H9 (cell line): ENCODE results near the gene LRP5. TPM values are rescaled to one million over a fixed set of nuclear protein-coding genes. Genes with fewer than 3 reads are reported as not detected.

Source experiments
- DNase-seq: peaks from one replicate; pipeline ENCODE4 v3.0.0-alpha.2; 2017
- H2AFZ ChIP-seq: one replicate; pipeline ENCODE4 v1.6.1; 2013; ENCODE audit warnings: mild to moderate bottlenecking, low read length, control low read depth, moderate library complexity
- H2AK5ac ChIP-seq: 2 replicates; pipeline ENCODE4 v1.6.1; 2013; ENCODE audit warnings: low read length, control low read depth, mixed read lengths; ENCODE audit not compliant: insufficient read length
- H2BK120ac ChIP-seq: one replicate; pipeline ENCODE4 v1.6.1; 2013; ENCODE audit warnings: low read depth, mild to moderate bottlenecking, low read length, control low read depth, inconsistent platforms; ENCODE audit not compliant: poor library complexity, severe bottlenecking
- H2BK12ac ChIP-seq: 2 replicates; pipeline ENCODE4 v1.6.1; 2013; ENCODE audit warnings: low read length, control low read depth, mixed read lengths, low read depth; ENCODE audit not compliant: insufficient read length
- H2BK15ac ChIP-seq: 2 replicates; pipeline ENCODE4 v1.6.1; 2013; ENCODE audit warnings: low read depth, low read length, control low read depth
- H2BK20ac ChIP-seq: one replicate; pipeline ENCODE4 v1.6.1; 2013; ENCODE audit warnings: low read depth, mild to moderate bottlenecking, low read length, control low read depth, inconsistent platforms; ENCODE audit not compliant: poor library complexity, severe bottlenecking
- H2BK5ac ChIP-seq: 2 replicates; pipeline ENCODE4 v1.6.1; 2013; ENCODE audit warnings: low read length, control low read depth, mixed read lengths; ENCODE audit not compliant: insufficient read length
- H3K14ac ChIP-seq: 2 replicates; pipeline ENCODE4 v1.6.1; 2013; ENCODE audit warnings: low read length, control low read depth; ENCODE audit not compliant: insufficient read depth
- H3K18ac ChIP-seq: 2 replicates; pipeline ENCODE4 v1.6.1; 2013; ENCODE audit warnings: low read depth, mild to moderate bottlenecking, mixed read lengths, low read length, control low read depth; ENCODE audit not compliant: insufficient read length
- H3K23ac ChIP-seq: 2 replicates; pipeline ENCODE4 v1.6.1; 2013; ENCODE audit warnings: low read length, control low read depth, mixed read lengths, low read depth; ENCODE audit not compliant: insufficient read length
- H3K23me2 ChIP-seq: 2 replicates; pipeline ENCODE4 v1.6.1; 2013; ENCODE audit warnings: low read depth, mild to moderate bottlenecking, mixed read lengths, low read length, control low read depth; ENCODE audit not compliant: insufficient read length, poor library complexity, severe bottlenecking
- H3K27ac ChIP-seq: 2 replicates; pipeline ENCODE4 v1.5.1; 2013; ENCODE audit warnings: low read length, control low read depth, mixed read lengths, low read depth; ENCODE audit not compliant: insufficient read length
- H3K27me3 ChIP-seq: 2 replicates; pipeline ENCODE4 v1.6.1; 2013; ENCODE audit warnings: low read length, control low read depth, inconsistent platforms; ENCODE audit not compliant: insufficient read depth
- H3K4ac ChIP-seq: 2 replicates; pipeline ENCODE4 v1.6.1; 2013; ENCODE audit warnings: low read depth, mild to moderate bottlenecking, control low read depth, inconsistent platforms, low read length, moderate library complexity
- H3K4me1 ChIP-seq: 2 replicates; pipeline ENCODE4 v1.6.1; 2013; ENCODE audit warnings: low read length, control low read depth, inconsistent platforms; ENCODE audit not compliant: insufficient read depth
- H3K4me2 ChIP-seq: 2 replicates; pipeline ENCODE4 v1.6.1; 2013; ENCODE audit warnings: low read length, control low read depth, mixed read lengths; ENCODE audit not compliant: insufficient read length, insufficient read depth
- H3K56ac ChIP-seq: 2 replicates; pipeline ENCODE4 v1.6.1; 2013; ENCODE audit warnings: low read depth, mild to moderate bottlenecking, mixed read lengths, low read length, control low read depth; ENCODE audit not compliant: insufficient read length
- H3K79me1 ChIP-seq: 2 replicates; pipeline ENCODE4 v1.6.1; 2013; ENCODE audit warnings: low read depth, mild to moderate bottlenecking, moderate library complexity, low read length, control low read depth, inconsistent platforms; ENCODE audit not compliant: insufficient read depth, poor library complexity, severe bottlenecking
- H3K79me2 ChIP-seq: 2 replicates; pipeline ENCODE4 v1.6.1; 2013; ENCODE audit warnings: low read length, control low read depth, inconsistent platforms; ENCODE audit not compliant: insufficient read depth
- H3K9ac ChIP-seq: 2 replicates; pipeline ENCODE4 v1.6.1; 2013; ENCODE audit warnings: low read length, control low read depth, mixed read lengths; ENCODE audit not compliant: insufficient read length; ENCODE audit errors: extremely low read depth
- H3K9me3 ChIP-seq: one replicate; pipeline ENCODE4 v1.6.1; 2013; ENCODE audit warnings: low read depth, low read length, inconsistent platforms; ENCODE audit not compliant: control insufficient read depth
- H3T11ph ChIP-seq: one replicate; pipeline ENCODE4 v1.6.1; 2013; ENCODE audit warnings: mild to moderate bottlenecking, low read length, control low read depth, inconsistent platforms
- H4K20me1 ChIP-seq: one replicate; pipeline ENCODE4 v1.6.1; 2013; ENCODE audit not compliant: control insufficient read depth, insufficient read length, insufficient read depth
- H4K5ac ChIP-seq: 2 replicates; pipeline ENCODE4 v1.6.1; 2013; ENCODE audit warnings: low read depth, mild to moderate bottlenecking, mixed read lengths, low read length, control low read depth; ENCODE audit not compliant: insufficient read length
- H4K8ac ChIP-seq: replicated peaks from 2 replicates; pipeline ENCODE4 v1.6.1; 2013; ENCODE audit warnings: low read length, control low read depth, mixed read lengths, low read depth; ENCODE audit not compliant: insufficient read length
- H4K91ac ChIP-seq: 2 replicates; pipeline ENCODE4 v1.6.1; 2013; ENCODE audit warnings: low read depth, mild to moderate bottlenecking, moderate library complexity, mixed read lengths, low read length, control low read depth; ENCODE audit not compliant: insufficient read length
- H3K27ac Mint-ChIP-seq, 3 experiments: 2 replicates in 2 of 3; 3 replicates in 1 of 3; pipeline ENCODE4 v1.8.0; 2020 to 2021; ENCODE audit warnings: mixed read lengths in 3 of 3, mild to moderate bottlenecking in 1 of 3, moderate library complexity in 1 of 3
- H3K27me3 Mint-ChIP-seq: 2 replicates; pipeline ENCODE4 v1.8.0; 2021; ENCODE audit warnings: low read depth, mild to moderate bottlenecking, moderate library complexity, mixed read lengths
- H3K36me3 Mint-ChIP-seq, 3 experiments: 2 replicates in 2 of 3; 3 replicates in 1 of 3; pipeline ENCODE4 v1.8.0; 2020 to 2021; ENCODE audit warnings: low read depth in 3 of 3, mixed read lengths in 3 of 3; ENCODE audit not compliant: insufficient read depth in 1 of 3
- H3K4me1 Mint-ChIP-seq, 2 experiments: 2 replicates each; pipeline ENCODE4 v1.8.0; 2020; ENCODE audit warnings: mixed read lengths in 2 of 2
- H3K4me3 Mint-ChIP-seq, 2 experiments: 2 replicates in 1 of 2; 3 replicates in 1 of 2; pipeline ENCODE4 v1.8.0; 2020 to 2021; ENCODE audit warnings: mild to moderate bottlenecking in 2 of 2, mixed read lengths in 2 of 2, moderate library complexity in 1 of 2
- H3K9me3 Mint-ChIP-seq, 2 experiments: 2 replicates in 1 of 2; 3 replicates in 1 of 2; pipeline ENCODE4 v1.8.0; 2020; ENCODE audit warnings: mild to moderate bottlenecking in 2 of 2, mixed read lengths in 2 of 2, moderate library complexity in 1 of 2
- WGBS: extraction: QIAGEN DNeasy Blood & Tissue Kit; methylation state at CpG from one replicate; pipeline ENCODE4 v1.1.7; 2013; ENCODE audit warnings: missing lambda C conversion rate, low lambda C conversion rate, mixed read lengths; ENCODE audit not compliant: insufficient read length; ENCODE audit errors: extremely low coverage; 5-methylcytosine and 5-hydroxymethylcytosine counted together
- total RNA-seq: library from RNA; stranded (reverse); gene quantifications from 2 replicates; pipeline ENCODE4 v1.2.1, GENCODE V29; 2021
- TF ChIP-seq, protein P1 (sequence below): fragments of 200-600 bp; sonication (generic); conservative IDR thresholded peaks from 3 replicates; pipeline ENCODE4 v1.8.0; 2021; ENCODE audit warnings: antibody characterized with exemption, mild to moderate bottlenecking

LRP5 gene
- total RNA-seq, 1 experiment from 2014 or later = 38.4 TPM

DNA sequence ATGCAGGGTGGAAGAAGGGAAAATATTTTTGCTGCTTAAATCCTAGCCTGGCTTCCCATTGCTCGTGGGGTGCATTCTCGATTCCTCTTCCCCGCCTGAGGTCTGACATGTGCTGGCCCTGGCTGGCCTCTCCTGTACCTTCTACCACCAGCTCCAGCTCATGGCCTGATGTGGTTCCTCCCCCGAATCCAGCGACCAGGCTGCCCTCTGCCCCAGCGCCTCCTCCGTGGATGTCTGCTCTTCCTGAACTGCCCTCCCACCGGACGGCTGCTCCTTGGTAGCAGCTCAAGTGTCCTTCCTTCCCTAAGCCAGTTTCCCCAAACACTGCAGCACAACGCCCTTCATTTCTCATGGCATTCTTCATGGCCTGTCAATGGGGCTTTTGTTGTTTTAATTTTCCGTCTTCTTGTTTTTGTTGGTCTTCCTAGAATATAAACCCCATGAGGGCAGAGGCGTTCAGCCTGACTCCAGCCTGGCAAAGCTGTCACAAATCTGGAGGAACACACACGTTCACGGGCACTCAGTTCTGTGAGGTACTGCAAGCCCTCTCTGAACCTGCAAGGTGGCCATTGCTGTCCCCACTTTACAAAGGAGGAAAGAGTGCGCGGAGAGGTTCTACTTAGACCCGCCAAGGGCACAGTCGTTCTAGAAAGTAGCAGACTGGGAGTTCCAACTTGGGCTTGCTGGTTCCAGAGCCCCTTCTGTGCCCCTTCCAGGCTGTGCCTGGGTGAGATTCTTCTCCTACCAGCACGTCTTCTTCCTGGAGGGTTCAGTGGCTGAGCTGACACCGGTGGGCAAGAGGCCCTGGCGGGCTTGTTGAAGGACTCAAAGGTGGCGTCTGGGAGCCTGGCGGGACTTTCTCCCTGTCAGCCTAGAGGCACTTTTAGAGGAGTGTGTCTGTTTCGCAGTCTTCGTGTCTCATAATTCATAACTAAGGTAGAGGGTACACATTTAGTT is 953 bp upstream of the LRP5 start:
- Mint-ChIP-seq H3K27me3 (peaks cover 4% of the 10 kb centered on the region), H3K36me3 (no peaks in the 10 kb centered on the region; a peak in 1 of 7 replicates), H3K4me3 (peak overlapping the region; percentile 63 to 81), H3K4me1 (peaks cover 37 to 40% of the 10 kb centered on the region in 2 experiments), H3K27ac (no peak overlapping the region; a peak in 1 of 7 replicates), H3K9me3 (no peaks in the 10 kb centered on the region; a peak in 2 of 5 replicates)
- Histone ChIP-seq H2AK5ac (no peak overlapping the region), H4K91ac (no peak overlapping the region), H3K18ac (no peak overlapping the region), H3K14ac (no peak overlapping the region), H3K4ac (no peak overlapping the region), H2BK12ac (no peak overlapping the region), H3K23ac (no peak overlapping the region), H3K4me2 (peak overlapping the region; percentile 8), H2BK120ac (no peak overlapping the region), H3K23me2 (peaks cover 13% of the 10 kb centered on the region), H2BK15ac (no peak overlapping the region), H4K20me1 (no peaks in the 10 kb centered on the region), H3K9ac (no peak overlapping the region), H3K56ac (no peak overlapping the region), H4K8ac (no peak overlapping the region), H3K79me2 (peaks cover 10% of the 10 kb centered on the region; the same call in 1 of the 2 replicates), H4K5ac (no peak overlapping the region), H3K79me1 (no peaks in the 10 kb centered on the region), H2BK20ac (no peak overlapping the region), H3K27me3 (no peaks in the 10 kb centered on the region), H3K4me1 (no peaks in the 10 kb centered on the region; the same call in 1 of the 2 replicates), H3K9me3 (no peaks in the 10 kb centered on the region), H2BK5ac (no peak overlapping the region), H2AFZ (no peak overlapping the region), H3K27ac (no peak overlapping the region), H3T11ph (no peak overlapping the region)
- no CpG with 5 or more reads among the region's 25 CpGs for WGBS
- TF ChIP-seq, protein P1, sequence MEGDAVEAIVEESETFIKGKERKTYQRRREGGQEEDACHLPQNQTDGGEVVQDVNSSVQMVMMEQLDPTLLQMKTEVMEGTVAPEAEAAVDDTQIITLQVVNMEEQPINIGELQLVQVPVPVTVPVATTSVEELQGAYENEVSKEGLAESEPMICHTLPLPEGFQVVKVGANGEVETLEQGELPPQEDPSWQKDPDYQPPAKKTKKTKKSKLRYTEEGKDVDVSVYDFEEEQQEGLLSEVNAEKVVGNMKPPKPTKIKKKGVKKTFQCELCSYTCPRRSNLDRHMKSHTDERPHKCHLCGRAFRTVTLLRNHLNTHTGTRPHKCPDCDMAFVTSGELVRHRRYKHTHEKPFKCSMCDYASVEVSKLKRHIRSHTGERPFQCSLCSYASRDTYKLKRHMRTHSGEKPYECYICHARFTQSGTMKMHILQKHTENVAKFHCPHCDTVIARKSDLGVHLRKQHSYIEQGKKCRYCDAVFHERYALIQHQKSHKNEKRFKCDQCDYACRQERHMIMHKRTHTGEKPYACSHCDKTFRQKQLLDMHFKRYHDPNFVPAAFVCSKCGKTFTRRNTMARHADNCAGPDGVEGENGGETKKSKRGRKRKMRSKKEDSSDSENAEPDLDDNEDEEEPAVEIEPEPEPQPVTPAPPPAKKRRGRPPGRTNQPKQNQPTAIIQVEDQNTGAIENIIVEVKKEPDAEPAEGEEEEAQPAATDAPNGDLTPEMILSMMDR = no peak
- DNase-seq = peak; percentile 40
